ENCODE data around the gene OGA.

DNA sequence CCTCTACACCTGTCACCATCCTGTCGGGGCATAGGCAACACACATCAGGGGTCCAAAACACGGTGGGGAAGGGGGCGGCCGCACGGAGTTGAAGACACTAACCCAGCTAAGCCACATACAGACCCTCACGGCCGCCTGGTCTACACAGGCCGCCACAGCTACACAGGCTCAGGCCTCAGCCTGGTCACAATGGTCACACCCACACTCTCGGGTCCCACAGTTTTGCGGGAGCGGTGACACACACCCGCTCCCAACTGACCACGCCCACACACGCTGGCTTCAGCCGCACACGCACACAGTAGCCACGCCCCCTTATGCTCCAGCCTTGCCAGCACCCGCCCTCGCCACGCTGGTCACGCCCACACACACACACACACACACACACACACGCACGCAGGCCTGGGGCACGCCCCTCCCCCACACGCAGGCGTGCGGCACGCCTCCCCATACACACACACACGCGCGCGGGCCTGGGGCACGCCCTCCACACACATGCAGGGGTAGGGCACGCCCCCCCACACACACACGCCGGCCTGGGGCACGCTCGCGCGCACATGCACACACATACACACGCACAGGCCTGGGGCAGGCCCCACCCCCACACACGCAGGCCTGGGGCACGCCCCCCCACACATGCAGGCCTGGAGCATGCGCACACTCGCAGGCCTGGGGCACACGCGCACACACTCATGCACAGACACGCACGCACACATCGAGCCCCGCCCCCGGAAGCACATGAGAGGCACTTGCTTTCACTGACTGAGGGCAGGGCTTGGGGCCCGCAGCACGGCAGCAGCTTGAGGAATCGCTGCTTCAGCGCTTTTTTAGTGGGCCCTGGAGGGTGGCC, 12.3 kb upstream of the OGA start:
- TF ChIP-seq PAX5 (IDR thresholded peaks at IDR 0.05; ENCODE audit: insufficient read depth, low read length, severe bottlenecking) (no peak), POLR2A (IDR thresholded peaks at IDR 0.05; ENCODE audit: low read depth, low read length) (0 out of 2 replicates have a peak, but pooled peaks have one; percentile 35), SPI1 (IDR thresholded peaks at IDR 0.05; ENCODE audit: low read depth, low read length) (no peak)

All from GM12891 (cell line).